ENCODE results near the gene CCDC97. TPM values are rescaled to one million over a fixed set of nuclear protein-coding genes. Genes with fewer than 3 reads are reported as not detected.

CCDC97 gene
- total RNA-seq, 1 experiment from 2014 or later = 25.5 TPM

DNA sequence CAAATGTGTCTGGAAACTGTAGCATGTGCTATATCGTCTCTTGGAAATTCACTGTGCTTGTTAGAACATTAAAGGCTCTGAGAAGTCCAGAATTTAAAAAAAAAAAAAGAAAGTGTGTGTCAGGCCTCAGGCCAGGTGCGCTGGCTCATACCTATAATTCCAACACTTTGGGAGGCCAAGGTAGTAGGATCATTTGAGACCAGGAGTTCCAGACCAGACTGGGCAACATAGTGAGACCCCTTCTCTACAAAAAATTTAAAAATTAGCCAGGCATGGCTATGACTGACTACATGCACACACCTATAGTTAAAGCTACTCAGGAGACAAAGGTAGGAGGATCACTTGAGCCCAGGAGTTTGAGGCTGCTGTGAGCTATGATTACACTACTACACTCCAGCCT is 40.9 kb upstream of the CCDC97 start:
- Histone ChIP-seq H3K27me3 (ENCODE audit: control insufficient read depth, insufficient read depth, low read length) (no peaks in the 10 kb centered on the region), H3K9me3 (ENCODE audit: control insufficient read depth, insufficient read depth, low read depth, low read length) (no peaks in the 10 kb centered on the region), H3K27ac (ENCODE audit: low read length) (no peak overlapping the region), H3K4me1 (ENCODE audit: control insufficient read depth, insufficient read depth, low read length) (peaks cover 12% of the 10 kb centered on the region), H3K4me3 (ENCODE audit: low read depth in 2 of 2, low read length in 2 of 2) (no peak overlapping the region), H3K36me3 (ENCODE audit: control insufficient read depth, insufficient read depth, low read length) (peaks cover 28% of the 10 kb centered on the region)
- CTCF ChIA-PET = no interaction called here
- intact Hi-C loops (cut with micrococcal nuclease; ENCODE audit: unreplicated experiment) = no loop called here
- DNase-seq (ENCODE audit: low read depth, low spot score) (no peak), ATAC-seq (no peak)
- POLR2A ChIA-PET = interaction anchor here (0.6 kb wide), 1 partner anchor 36 kb away, joined by 12 read pairs; no protein-coding TSS in a partner anchor
- TF ChIP-seq TCF7L2 (IDR thresholded peaks at IDR 0.05; ENCODE audit: low read depth, low read length) (no peak), POLR2AphosphoS5 (IDR thresholded peaks at IDR 0.05; ENCODE audit: low read depth, low read length) (no peak), CTCF (IDR thresholded peaks at IDR 0.05) (no peak)
- in situ Hi-C loops (cut with HindIII; ENCODE audit: low pct_unique_long_range_greater_than_20kb, low sequenced_read_pairs) = no loop called here
- BruUV-seq (replicated peaks) = no TSS peak

GRCh38 chr19:41269571-41269970 is 40.4 kb upstream of the CCDC97 start:
- intact Hi-C loops (cut with micrococcal nuclease; ENCODE audit: unreplicated experiment) = no loop called here
- no peak for DNase-seq (ENCODE audit: low read depth, low spot score)
- no peak overlapping the region for H3K27ac ChIP-seq (ENCODE audit: low read length)
- POLR2A ChIA-PET = no interaction called here
- H3K4me3 ChIP-seq (ENCODE audit: low read depth in 2 of 2, low read length in 2 of 2) = no peak overlapping the region
- H3K4me1 ChIP-seq (ENCODE audit: control insufficient read depth, insufficient read depth, low read length) = peaks cover 12% of the 10 kb centered on the region
- no peak for TF ChIP-seq TCF7L2 (IDR thresholded peaks at IDR 0.05; ENCODE audit: low read depth, low read length)
- TF ChIP-seq REST (IDR thresholded peaks at IDR 0.05; ENCODE audit: insufficient read depth in 1 of 2, low read depth in 2 of 2, low read length in 1 of 2) = no peak
- TF ChIP-seq CTCF (IDR thresholded peaks at IDR 0.05) = no peak
- TF ChIP-seq SIN3A (IDR thresholded peaks at IDR 0.05; ENCODE audit: borderline replicate concordance, insufficient read depth, low read depth, low read length) = no peak
- no peak for TF ChIP-seq POLR2AphosphoS5 (IDR thresholded peaks at IDR 0.05; ENCODE audit: low read depth, low read length)
- in situ Hi-C loops (cut with HindIII; ENCODE audit: low pct_unique_long_range_greater_than_20kb, low sequenced_read_pairs) = no loop called here
- CTCF ChIA-PET = interaction anchor here (0.6 kb wide), 1 partner anchor 484 kb away, joined by 3 read pairs; no protein-coding TSS in a partner anchor
- peaks cover 30% of the 10 kb centered on the region for H3K36me3 ChIP-seq (ENCODE audit: control insufficient read depth, insufficient read depth, low read length)
- no TSS peak for BruUV-seq (replicated peaks)
- H3K27me3 ChIP-seq (ENCODE audit: control insufficient read depth, insufficient read depth, low read length) = no peaks in the 10 kb centered on the region
- no peak for ATAC-seq
- H3K9me3 ChIP-seq (ENCODE audit: control insufficient read depth, insufficient read depth, low read depth, low read length) = no peaks in the 10 kb centered on the region
